HEK293T (cell line): ENCODE results near the gene DDA1.

Experiments used
- BHLHE40 ChIP-seq: fragments of 450-650 bp; IDR thresholded peaks from 2 replicates; pipeline ENCODE4 v1.6.1; 2016; ENCODE audit warnings: mild to moderate bottlenecking, moderate library complexity, borderline replicate concordance
- CTBP1 ChIP-seq: fragments of 450-650 bp; IDR thresholded peaks from 2 replicates; pipeline ENCODE4 v1.6.1; 2016; ENCODE audit warnings: borderline replicate concordance
- ELF4 ChIP-seq: fragments of 450-650 bp; IDR thresholded peaks from 2 replicates; pipeline ENCODE4 v1.6.1; 2017; ENCODE audit warnings: antibody characterized with exemption
- FOXA1 ChIP-seq: fragments of 450-650 bp; IDR thresholded peaks from 2 replicates; pipeline ENCODE4 v1.6.1; 2016; ENCODE audit warnings: mild to moderate bottlenecking
- FOXK2 ChIP-seq: fragments of 450-650 bp; IDR thresholded peaks from 2 replicates; pipeline ENCODE4 v1.6.1; 2016; ENCODE audit warnings: mild to moderate bottlenecking
- FOXM1 ChIP-seq: fragments of 450-650 bp; IDR thresholded peaks from 2 replicates; pipeline ENCODE4 v1.6.1; 2017; ENCODE audit warnings: mild to moderate bottlenecking, borderline replicate concordance
- HDGF ChIP-seq: fragments of 450-650 bp; IDR thresholded peaks from 2 replicates; pipeline ENCODE4 v1.6.1; 2017; ENCODE audit warnings: antibody characterized with exemption, borderline replicate concordance
- L3MBTL2 ChIP-seq: fragments of 450-650 bp; conservative IDR thresholded peaks from 2 replicates; pipeline ENCODE4 v1.6.1; 2016; ENCODE audit warnings: mild to moderate bottlenecking
- NFRKB ChIP-seq: fragments of 450-650 bp; IDR thresholded peaks from 2 replicates; pipeline ENCODE4 v1.6.1; 2016; ENCODE audit warnings: mild to moderate bottlenecking, moderate library complexity
- PKNOX1 ChIP-seq: fragments of 450-650 bp; IDR thresholded peaks from 2 replicates; pipeline ENCODE4 v1.6.1; 2016
- SP1 ChIP-seq: fragments of 450-650 bp; IDR thresholded peaks from 2 replicates; pipeline ENCODE4 v1.6.1; 2017
- SUZ12 ChIP-seq: fragments of 450-650 bp; IDR thresholded peaks from 2 replicates; pipeline ENCODE4 v1.6.1; 2016; ENCODE audit warnings: mild to moderate bottlenecking
- TARDBP ChIP-seq: fragments of 450-650 bp; IDR thresholded peaks from 2 replicates; pipeline ENCODE4 v1.6.1; 2016
- ZNF384 ChIP-seq: fragments of 450-650 bp; IDR thresholded peaks from 2 replicates; pipeline ENCODE4 v1.6.1; 2016

- TF ChIP-seq CTBP1, result no peak
- no peak for TF ChIP-seq SP1
- peak; percentile 41; the same call in 1 of the 2 replicates for TF ChIP-seq ELF4
- no peak for TF ChIP-seq PKNOX1
- no peak for TF ChIP-seq BHLHE40
- TF ChIP-seq SUZ12, result no peak
- no peak for TF ChIP-seq FOXK2
- TF ChIP-seq FOXM1, result no peak
- no peak for TF ChIP-seq FOXA1
- TF ChIP-seq HDGF, result no peak
- no peak for TF ChIP-seq TARDBP
- no peak for TF ChIP-seq ZNF384
- TF ChIP-seq L3MBTL2, result no peak
- no peak for TF ChIP-seq NFRKB
Observed at GRCh38 chr19:17266975-17267788, 42.2 kb upstream of the DDA1 start, which contains the start of gene BABAM1.
